Left ventricle myocardium inferior (tissue), 1 donor: Measurements from ENCODE around the gene GNA14. TPM values are rescaled to one million over a fixed set of nuclear protein-coding genes. Genes with fewer than 3 reads are reported as not detected.

Experiments
- DNase-seq: peaks from one replicate; pipeline ENCODE4 v3.0.0-alpha.2; 2020
- H3K27ac ChIP-seq: fragments of 200-600 bp; replicated peaks from 2 replicates; pipeline ENCODE4 v1.8.0; 2021
- H3K27me3 ChIP-seq: fragments of 200-600 bp; 2 replicates; pipeline ENCODE4 v1.8.0; 2021; ENCODE audit warnings: low read depth
- H3K36me3 ChIP-seq: fragments of 200-600 bp; 2 replicates; pipeline ENCODE4 v1.8.0; 2021
- H3K4me1 ChIP-seq: fragments of 200-600 bp; 2 replicates; pipeline ENCODE4 v1.8.0; 2021
- H3K4me3 ChIP-seq: fragments of 200-600 bp; 2 replicates; pipeline ENCODE4 v1.8.0; 2021; ENCODE audit warnings: mild to moderate bottlenecking, moderate library complexity
- H3K9me3 ChIP-seq: fragments of 200-600 bp; replicated peaks from 2 replicates; pipeline ENCODE4 v1.8.0; 2021
- CTCF ChIP-seq: fragments of 200-600 bp; IDR thresholded peaks from 2 replicates; pipeline ENCODE4 v1.8.0; 2021; ENCODE audit warnings: antibody characterized with exemption, mild to moderate bottlenecking, borderline replicate concordance
- intact Hi-C: fragments of 100-400 bp; cut with micrococcal nuclease; formaldehyde crosslinking; loops from one replicate; pipeline ENCODE4 v1.11.0; 2022
- total RNA-seq: library from RNA; stranded (reverse); fragmentation: NEBNext Ultra II Directional; extraction: Animal tissue kit (Norgen Biotek cat#: 25700); gene quantifications from one replicate; pipeline ENCODE4 v1.2.1, GENCODE V29; 2021
- donor health status: DM: no; HTN: yes; CAD: no; lungs with severe emphysema.

GNA14 gene
- total RNA-seq, 1 donor from 2014 or later = 2.2 TPM

GRCh38 chr9:77374266-77374665 lies 273.9 kb downstream of the GNA14 start:
- intact Hi-C loops = no loop called here
- no peak overlapping the region for H3K27ac ChIP-seq

More at GRCh38 chr9:77374266-77374665, 273.9 kb downstream of the GNA14 start:
- no peak overlapping the region for H3K4me3 ChIP-seq
- no peaks in the 10 kb centered on the region for H3K9me3 ChIP-seq
- TF ChIP-seq CTCF = no peak
- no peaks in the 10 kb centered on the region for H3K4me1 ChIP-seq
- H3K36me3 ChIP-seq = peaks cover 22% of the 10 kb centered on the region
- DNase-seq = no peak
- no peaks in the 10 kb centered on the region for H3K27me3 ChIP-seq
